Measurements from ENCODE around the gene BEND7.
"Not testable (repeated sequence)": the region's sequence is repeated elsewhere in the genome, so short reads cannot be mapped to it uniquely, and the experiment has no call there.

BEND7 gene

GRCh38 chr10:13416760-13417159 lies 112.1 kb downstream of the BEND7 start:
- no peak for DNase-seq

GRCh38 chr10:13414855-13415254 lies 114.0 kb downstream of the BEND7 start:
- no peak for DNase-seq

- no peak for DNase-seq
Measured at GRCh38 chr10:13414137-13414536, 114.7 kb downstream of the BEND7 start.

- DNase-seq = no peak
Measured at GRCh38 chr10:13412894-13413293, 115.9 kb downstream of the BEND7 start.

- DNase-seq = no peak
Measured at GRCh38 chr10:13404791-13405190, 124.0 kb downstream of the BEND7 start.

- no peak for DNase-seq
Measured at GRCh38 chr10:13404305-13404759, 124.5 kb downstream of the BEND7 start.

GRCh38 chr10:13403426-13403825 lies 125.4 kb downstream of the BEND7 start:
- DNase-seq = not testable (repeated sequence)

- no peak for DNase-seq
Measured at GRCh38 chr10:13402021-13402420, 126.8 kb downstream of the BEND7 start.

- no peak for DNase-seq
Measured at GRCh38 chr10:13401142-13401541, 127.7 kb downstream of the BEND7 start.

- no peak for DNase-seq
Measured at GRCh38 chr10:13400196-13400965, 128.4 kb downstream of the BEND7 start.

- no peak for DNase-seq
Measured at GRCh38 chr10:13399752-13400151, 129.1 kb downstream of the BEND7 start.

GRCh38 chr10:13399236-13399635 lies 129.6 kb downstream of the BEND7 start:
- no peak for DNase-seq

GRCh38 chr10:13397052-13397451 lies 131.8 kb downstream of the BEND7 start:
- no peak for DNase-seq

GRCh38 chr10:13396369-13396768 lies 132.4 kb downstream of the BEND7 start:
- no peak for DNase-seq

- no peak for DNase-seq
Measured at GRCh38 chr10:13395540-13395939, 133.3 kb downstream of the BEND7 start.

GRCh38 chr10:13393640-13394039 lies 135.2 kb downstream of the BEND7 start:
- DNase-seq = no peak

GRCh38 chr10:13392701-13393100 lies 136.1 kb downstream of the BEND7 start:
- no peak for DNase-seq

Data from activated CD8-positive, alpha-beta memory T cell treated with anti-CD3 and anti-CD28 coated beads, Interleukin-2, amount 50 U/mL, for 4 hours (primary cell).